ENCODE results near the gene PIANP. TPM values are rescaled to one million over a fixed set of nuclear protein-coding genes. Genes with fewer than 3 reads are reported as not detected.

Gene PIANP
- total and polyA plus RNA-seq, 2 donors (not counting 1 experiment from before 2014, with no cell fraction given): 0.24 to 0.54 TPM

GRCh38 chr12:6736754-6737153 lies 36.1 kb upstream of the PIANP start:
- POLR2A ChIA-PET: no interaction called here
- H3K9ac ChIP-seq (ENCODE audit: low read length): no peak overlapping the region
- no peaks in the 10 kb centered on the region for H3K4me1 ChIP-seq (ENCODE audit: control insufficient read depth in 2 of 2, insufficient read depth in 2 of 2, low read length in 2 of 2)
- Mint-ChIP-seq H3K9me3 (ENCODE audit: insufficient read depth) (no peaks in the 10 kb centered on the region), H3K27ac (no peak overlapping the region), H3K27me3 (no peaks in the 10 kb centered on the region), H3K4me3 (no peak overlapping the region), H3K4me1 (no peaks in the 10 kb centered on the region)
- H3K36me3 ChIP-seq (replicated peaks in 1 of 2; ENCODE audit: control extremely low read depth in 1 of 2, control insufficient read depth in 1 of 2, extremely low read depth in 1 of 2, insufficient read depth in 2 of 2, low read length in 1 of 2): peaks cover 3 to 8% of the 10 kb centered on the region in 2 experiments
- no peak for DNase-seq
- H3K27me3 ChIP-seq (replicated peaks in 1 of 4; ENCODE audit: control extremely low read depth in 1 of 4, control insufficient read depth in 3 of 4, insufficient read depth in 4 of 4, low read length in 3 of 4): no peaks in the 10 kb centered on the region
- no peaks in the 10 kb centered on the region for H3K79me2 ChIP-seq (ENCODE audit: control insufficient read depth, insufficient read depth, low read length)
- WGBS (ENCODE audit: insufficient coverage): 100% methylated on average over 2 of the region's 5 CpGs
- no peaks in the 10 kb centered on the region for H3K9me3 ChIP-seq (ENCODE audit: control extremely low read depth in 1 of 3, control insufficient read depth in 2 of 3, insufficient read depth in 1 of 3, low read length in 2 of 3)
- no peak for ATAC-seq (ENCODE audit: low read depth)
- H3K4me2 ChIP-seq (replicated peaks; ENCODE audit: low read depth, low read length, poor library complexity, severe bottlenecking): no peak overlapping the region
- TF ChIP-seq CTCF (IDR thresholded peaks at IDR 0.05) (no peak), EZH2 (IDR thresholded peaks at IDR 0.05; ENCODE audit: borderline replicate concordance, insufficient read depth, low read depth, low read length, poor library complexity, severe bottlenecking) (no peak)
- CTCF ChIA-PET: interaction anchor here (1.0 to 1.9 kb wide), 4 partner anchors 13 to 46 kb away, joined by 3 to 8 read pairs (median 4); partner anchors contain the start of gene COPS7A
- no peak overlapping the region for H3K4me3 ChIP-seq (ENCODE audit: control extremely low read depth in 1 of 5, extremely low read depth in 1 of 5, insufficient read depth in 1 of 5, low read depth in 2 of 5, low read length in 4 of 5)
- no peak overlapping the region for H3K27ac ChIP-seq (ENCODE audit: low read length in 2 of 2)
- intact Hi-C loops (cut with micrococcal nuclease): no loop called here
- no peak overlapping the region for H2AFZ ChIP-seq (ENCODE audit: insufficient read depth, low read depth, low read length, poor library complexity, severe bottlenecking)
- H4K20me1 ChIP-seq (ENCODE audit: control insufficient read depth, insufficient read depth, low read length, poor library complexity, severe bottlenecking): no peaks in the 10 kb centered on the region

GRCh38 chr12:6735448-6736191 lies 35.0 kb upstream of the PIANP start:
- CTCF ChIA-PET: interaction anchor here (0.7 to 1.9 kb wide), 4 partner anchors 12 to 57 kb away, joined by 3 to 8 read pairs (median 4); partner anchors contain the start of gene COPS7A
- Histone ChIP-seq H3K9me3 (ENCODE audit: control extremely low read depth in 1 of 3, control insufficient read depth in 2 of 3, insufficient read depth in 1 of 3, low read length in 2 of 3) (no peaks in the 10 kb centered on the region), H3K36me3 (replicated peaks in 1 of 2; ENCODE audit: control extremely low read depth in 1 of 2, control insufficient read depth in 1 of 2, extremely low read depth in 1 of 2, insufficient read depth in 2 of 2, low read length in 1 of 2) (peaks cover 5 to 19% of the 10 kb centered on the region in 2 experiments), H3K9ac (ENCODE audit: low read length) (no peak overlapping the region), H3K27ac (ENCODE audit: low read length in 2 of 2) (no peak overlapping the region), H3K4me1 (ENCODE audit: control insufficient read depth in 2 of 2, insufficient read depth in 2 of 2, low read length in 2 of 2) (no peaks in the 10 kb centered on the region), H3K79me2 (ENCODE audit: control insufficient read depth, insufficient read depth, low read length) (no peaks in the 10 kb centered on the region), H3K27me3 (replicated peaks in 1 of 4; ENCODE audit: control extremely low read depth in 1 of 4, control insufficient read depth in 3 of 4, insufficient read depth in 4 of 4, low read length in 3 of 4) (no peaks in the 10 kb centered on the region), H4K20me1 (ENCODE audit: control insufficient read depth, insufficient read depth, low read length, poor library complexity, severe bottlenecking) (peaks cover 6% of the 10 kb centered on the region), H3K4me3 (ENCODE audit: control extremely low read depth in 1 of 5, extremely low read depth in 1 of 5, insufficient read depth in 1 of 5, low read depth in 2 of 5, low read length in 4 of 5) (no peak overlapping the region), H2AFZ (ENCODE audit: insufficient read depth, low read depth, low read length, poor library complexity, severe bottlenecking) (no peak overlapping the region), H3K4me2 (replicated peaks; ENCODE audit: low read depth, low read length, poor library complexity, severe bottlenecking) (no peak overlapping the region)
- ATAC-seq (ENCODE audit: low read depth) (peak; percentile 68), DNase-seq (peak; percentile 51)
- TF ChIP-seq EZH2 (IDR thresholded peaks at IDR 0.05; ENCODE audit: borderline replicate concordance, insufficient read depth, low read depth, low read length, poor library complexity, severe bottlenecking): no peak
- TF ChIP-seq CTCF (IDR thresholded peaks at IDR 0.05): peak; percentile 43
- Mint-ChIP-seq H3K9me3 (ENCODE audit: insufficient read depth) (no peaks in the 10 kb centered on the region), H3K4me1 (no peaks in the 10 kb centered on the region), H3K27ac (no peak overlapping the region), H3K4me3 (no peak overlapping the region), H3K27me3 (no peaks in the 10 kb centered on the region)
- POLR2A ChIA-PET: no interaction called here
- WGBS (ENCODE audit: insufficient coverage): 44% methylated on average over 7 of the region's 8 CpGs
- intact Hi-C loops (cut with micrococcal nuclease): loop anchor here (1.0 kb wide), 2 partner anchors 44 to 90 kb away; no protein-coding TSS in a partner anchor

Data from B cell (primary cell).